SKM-1 treated with dmso at 0.1 percent for 144 hours (cell line): Measurements from ENCODE around the gene GSK3A.

Source experiments
- DNase-seq: peaks from one replicate; lab custom pipeline; 2025; ENCODE audit not compliant: unreplicated experiment; lab: John Stamatoyannopoulos, UW

Gene GSK3A

DNA sequence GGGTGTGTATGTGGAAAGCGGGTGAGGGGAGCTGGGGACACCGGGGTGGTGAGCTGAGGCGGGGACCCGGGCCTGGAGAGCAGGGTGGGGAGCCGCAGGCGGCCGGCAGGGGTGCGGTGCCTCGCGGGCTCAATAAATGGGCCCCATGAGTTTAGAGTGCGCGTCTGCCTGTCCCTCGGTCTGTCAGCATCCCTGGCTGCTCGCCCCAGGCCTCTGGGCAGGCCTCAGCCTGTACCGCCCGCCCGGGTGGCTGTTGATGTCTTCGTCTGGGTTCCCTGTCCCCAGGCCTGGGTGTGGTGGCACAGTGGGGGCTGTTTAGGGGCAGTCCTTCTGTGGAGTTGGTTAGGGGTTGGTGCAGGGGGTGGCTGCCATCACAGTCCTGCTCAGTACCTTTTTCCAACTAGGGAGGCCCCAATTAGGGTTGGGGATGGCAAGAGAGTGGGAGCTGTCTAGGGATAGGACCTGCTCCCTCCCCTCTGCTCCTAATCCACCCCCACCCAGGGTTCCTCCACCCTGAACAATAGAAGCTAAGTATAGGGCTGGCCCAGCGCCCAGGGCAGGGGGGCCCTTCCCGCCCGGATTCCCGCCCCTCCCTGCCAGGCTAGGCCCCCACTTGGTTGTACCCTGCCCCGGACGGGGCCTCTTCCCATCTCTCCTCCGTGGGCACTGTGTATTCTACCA is 38.9 kb upstream of the GSK3A start:
- no peak for DNase-seq

DNA sequence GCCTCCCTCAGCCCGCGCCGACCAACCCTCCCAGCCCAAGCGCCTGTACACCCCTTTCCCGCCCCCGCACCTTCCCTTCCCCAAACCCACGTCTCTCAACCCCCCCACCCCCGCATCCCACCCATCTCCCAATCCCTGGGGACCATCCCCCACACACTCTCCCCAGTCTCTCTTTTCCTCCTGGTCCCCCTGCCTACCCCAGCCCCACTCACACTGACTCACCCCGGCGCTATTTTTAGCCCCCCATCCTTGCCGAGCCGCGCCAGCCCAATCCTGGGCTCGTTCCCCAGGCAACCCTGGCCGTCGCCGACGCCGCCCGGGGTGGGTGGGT is 38.4 kb upstream of the GSK3A start:
- no peak for DNase-seq

DNA sequence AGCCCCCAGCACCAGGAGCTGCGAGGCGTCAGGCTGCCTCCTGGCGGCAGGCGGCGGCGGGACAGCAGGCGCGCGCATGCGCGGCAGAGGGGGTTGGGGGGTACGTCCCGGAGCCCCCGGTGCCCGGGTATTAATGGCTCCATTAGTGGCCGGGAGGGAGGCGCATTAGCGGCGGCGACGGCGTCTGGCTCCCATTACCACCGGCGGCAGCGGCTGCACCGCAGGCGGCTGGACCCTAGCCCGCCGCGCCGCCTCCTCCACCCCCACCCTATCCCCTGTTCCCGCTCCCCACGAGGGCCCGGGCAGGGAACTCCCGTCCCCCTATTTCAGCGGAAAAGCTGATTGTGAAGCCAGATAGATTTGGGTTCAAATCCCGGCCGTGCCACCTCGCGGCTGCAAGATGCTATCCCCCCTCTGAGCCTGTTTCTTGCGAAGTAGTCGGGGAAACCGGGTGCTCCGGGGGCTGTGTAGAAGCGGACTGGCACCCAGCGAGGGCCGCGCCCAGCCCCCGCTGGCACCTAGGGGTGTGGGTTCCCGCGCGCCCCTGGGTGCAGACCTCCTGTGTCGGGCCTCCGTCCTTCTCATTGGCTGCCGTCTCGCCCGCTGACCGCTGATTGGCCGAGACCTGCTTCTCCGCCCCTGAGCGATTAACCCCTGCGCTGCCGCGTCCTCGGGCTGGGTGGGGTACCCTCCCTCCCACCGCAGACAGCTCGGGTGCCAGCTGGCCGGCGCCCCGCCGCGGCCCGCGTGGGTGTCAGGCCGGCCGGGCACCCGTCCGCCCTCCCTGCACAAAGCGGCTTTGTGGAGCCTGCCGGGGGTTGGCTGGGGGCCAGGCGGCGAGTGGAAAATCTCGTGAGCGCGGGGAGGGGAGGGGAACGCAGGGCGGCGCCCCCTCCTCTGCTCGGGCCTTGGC is 37.8 kb upstream of the GSK3A start:
- DNase-seq: peak; percentile 44

DNA sequence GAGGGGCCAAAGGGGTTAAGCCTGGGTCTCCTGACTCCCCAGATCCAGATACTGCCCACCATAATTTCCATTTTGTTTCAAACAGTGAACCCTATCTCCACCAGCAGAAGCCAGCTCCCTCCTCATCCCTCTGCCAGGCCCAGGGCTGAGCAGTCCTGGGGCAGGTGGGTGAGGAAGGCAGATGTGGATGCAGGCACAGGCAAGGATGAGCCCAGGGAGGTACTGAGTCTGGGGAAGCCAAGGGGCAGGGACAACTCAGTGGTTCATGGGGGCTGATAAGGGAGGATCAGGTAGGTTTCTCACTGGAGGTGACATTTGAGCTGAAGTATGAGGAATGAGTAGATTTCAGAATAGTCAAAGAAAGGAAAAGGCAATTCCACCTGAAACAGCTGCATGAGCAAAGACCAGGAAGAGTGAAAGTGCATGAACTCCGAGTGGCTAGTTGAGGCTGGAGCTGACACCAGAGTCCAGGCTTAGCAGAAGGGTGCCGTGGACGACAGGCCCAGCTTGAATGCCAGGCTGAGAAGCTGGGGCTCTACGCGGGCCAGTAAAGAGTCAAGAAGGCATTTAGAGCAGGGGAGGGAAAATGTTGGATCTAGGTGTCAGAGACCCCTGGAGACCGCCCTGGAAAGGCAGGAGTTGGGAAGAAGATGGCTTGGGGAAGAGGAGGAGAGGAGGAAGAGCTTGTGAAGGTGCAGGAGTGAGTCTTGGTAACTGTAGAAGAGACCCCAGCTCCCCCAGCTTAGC is 36.9 kb upstream of the GSK3A start:
- DNase-seq: no peak

DNA sequence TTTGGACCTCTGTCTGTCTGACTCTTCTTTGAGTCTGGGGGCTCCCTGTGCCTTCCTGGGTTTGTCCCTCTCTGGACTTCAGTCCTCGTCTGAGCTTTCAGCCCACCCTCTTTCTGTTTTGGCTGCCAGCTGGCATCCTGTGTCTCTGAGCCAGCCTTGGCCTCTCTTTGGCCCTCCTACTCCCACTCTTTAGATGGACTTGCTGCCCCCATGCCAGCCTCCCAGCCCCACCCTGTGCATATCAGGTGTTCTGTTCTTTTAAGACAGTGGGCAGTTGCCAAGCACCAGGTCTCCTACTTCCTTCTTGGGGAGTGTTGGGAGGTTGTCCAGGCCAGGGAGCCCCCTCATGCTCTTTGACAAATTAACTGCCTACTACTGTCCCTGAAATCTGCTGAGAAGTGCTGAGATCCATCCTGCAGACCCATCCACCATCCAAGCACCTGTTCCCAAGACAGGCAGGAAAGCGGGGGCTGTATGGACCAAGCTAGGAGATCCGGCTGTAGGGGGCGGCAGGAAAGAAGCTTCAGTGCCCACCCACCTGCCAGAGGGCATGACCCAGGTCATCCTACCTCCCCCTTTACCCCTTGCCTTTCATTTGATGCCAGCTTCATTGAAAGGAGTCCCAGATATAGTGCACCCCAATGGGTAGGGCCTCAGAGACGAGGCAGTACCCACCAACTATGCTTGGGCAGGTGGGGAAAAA is 36.2 kb upstream of the GSK3A start:
- no peak for DNase-seq

DNA sequence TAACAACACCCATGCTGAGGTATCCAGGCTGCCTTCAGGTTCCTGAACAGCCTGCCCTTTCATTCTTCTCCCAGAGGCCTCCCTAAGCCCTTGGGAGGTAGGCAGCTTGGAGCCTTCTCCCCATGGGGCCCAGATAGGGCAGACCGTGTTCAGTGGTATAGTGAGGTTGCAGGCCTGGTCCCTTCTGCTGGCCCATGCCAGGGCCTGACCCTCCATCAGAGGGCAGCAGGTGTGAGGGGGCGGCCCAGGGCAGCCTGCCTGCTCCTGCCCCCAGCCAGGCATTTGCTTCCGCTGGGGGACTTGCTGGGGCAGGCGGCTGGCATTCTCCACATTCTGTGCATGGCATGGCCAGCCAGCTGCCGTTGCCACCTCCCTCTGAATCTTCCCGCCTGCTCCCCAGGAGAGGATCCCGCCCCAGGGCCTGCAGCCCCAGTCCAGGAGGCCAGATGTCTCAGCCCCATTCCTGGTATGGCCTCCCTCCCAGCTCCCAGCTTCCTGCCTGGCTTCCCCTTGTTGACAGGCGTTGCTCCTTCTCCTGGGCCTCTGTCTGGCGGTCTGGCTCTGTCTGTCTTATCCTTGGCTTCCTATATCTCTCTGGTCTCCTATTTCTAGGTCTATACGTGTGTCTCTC is 35.5 kb upstream of the GSK3A start:
- DNase-seq: no peak

DNA sequence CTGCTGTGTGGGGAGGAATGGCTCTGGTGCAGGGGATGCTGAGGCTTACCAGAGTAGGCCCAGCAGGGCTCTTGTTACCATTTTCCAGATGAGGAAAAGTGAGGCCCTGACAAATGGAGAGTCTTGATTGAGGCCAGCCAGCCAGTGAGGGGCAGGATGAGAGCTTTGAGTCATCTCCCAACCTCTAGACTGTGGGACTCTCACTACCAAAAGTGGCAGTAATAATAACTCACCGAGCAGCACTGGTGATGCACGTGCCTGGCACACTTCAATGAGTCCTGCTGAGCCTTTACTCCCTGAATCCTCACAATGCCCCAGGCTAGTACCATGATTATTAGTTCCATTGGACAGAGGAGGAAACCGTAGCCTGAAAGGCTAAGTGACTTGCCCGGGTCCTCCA is 34.4 kb upstream of the GSK3A start:
- DNase-seq: no peak

DNA sequence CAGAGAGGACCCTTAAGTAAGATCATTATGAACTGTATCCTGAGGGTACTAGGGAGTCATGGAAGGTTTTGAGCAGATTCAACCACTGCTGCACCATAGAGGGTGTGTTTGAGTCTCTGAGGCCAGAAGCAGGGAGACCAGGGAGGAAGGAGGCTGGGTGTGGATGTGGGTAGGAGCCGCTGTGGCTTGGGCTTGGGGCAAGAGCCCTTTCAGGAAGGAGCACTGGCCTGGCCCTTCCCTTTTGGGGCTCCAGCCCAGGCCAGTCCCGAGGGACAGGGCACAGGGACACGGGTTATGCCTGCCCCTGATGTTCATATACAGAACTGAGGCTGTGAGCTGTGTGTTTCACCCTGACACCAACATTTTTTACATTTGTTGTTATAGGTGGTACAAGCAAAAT is 33.9 kb upstream of the GSK3A start:
- DNase-seq: no peak

DNA sequence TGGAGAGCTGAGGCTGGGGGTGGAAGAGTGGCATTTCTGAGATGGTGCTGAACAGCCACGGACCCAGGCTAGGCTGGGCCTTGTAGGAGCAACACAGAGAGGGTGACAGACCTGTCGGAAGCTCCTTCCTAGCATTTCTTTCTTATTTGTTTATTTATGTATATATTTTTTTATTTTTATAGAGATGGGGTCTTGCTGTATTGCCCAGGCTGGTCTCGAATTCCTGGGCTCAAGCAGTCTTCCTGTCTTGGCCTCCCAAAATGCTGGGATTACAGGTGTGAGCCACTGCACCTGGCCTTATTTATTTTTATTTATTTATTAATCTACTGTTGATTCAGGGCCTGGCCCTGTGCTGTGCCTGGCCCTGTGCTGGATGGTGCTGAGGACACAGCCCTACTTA is 33.1 kb upstream of the GSK3A start:
- no peak for DNase-seq

DNA sequence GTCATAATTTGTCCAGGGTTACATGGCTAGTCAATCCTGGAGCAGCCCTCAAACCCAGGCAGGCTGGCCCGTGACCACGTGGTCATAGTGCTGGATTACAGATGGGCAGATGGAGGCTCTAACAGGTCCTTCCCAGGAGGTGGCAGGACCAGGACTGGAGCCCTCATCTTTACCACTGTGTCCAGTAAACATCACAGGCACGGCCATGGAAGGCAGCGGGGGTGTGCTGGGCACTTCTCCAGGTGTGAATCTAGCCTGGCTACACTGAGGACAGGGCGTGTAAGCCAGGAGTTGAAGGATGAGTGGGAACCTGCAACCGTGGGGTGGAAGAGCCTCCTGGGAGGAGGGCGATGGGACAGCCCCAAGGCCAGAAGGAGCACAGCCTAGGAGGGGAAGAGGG is 32.7 kb upstream of the GSK3A start:
- no peak for DNase-seq

DNA sequence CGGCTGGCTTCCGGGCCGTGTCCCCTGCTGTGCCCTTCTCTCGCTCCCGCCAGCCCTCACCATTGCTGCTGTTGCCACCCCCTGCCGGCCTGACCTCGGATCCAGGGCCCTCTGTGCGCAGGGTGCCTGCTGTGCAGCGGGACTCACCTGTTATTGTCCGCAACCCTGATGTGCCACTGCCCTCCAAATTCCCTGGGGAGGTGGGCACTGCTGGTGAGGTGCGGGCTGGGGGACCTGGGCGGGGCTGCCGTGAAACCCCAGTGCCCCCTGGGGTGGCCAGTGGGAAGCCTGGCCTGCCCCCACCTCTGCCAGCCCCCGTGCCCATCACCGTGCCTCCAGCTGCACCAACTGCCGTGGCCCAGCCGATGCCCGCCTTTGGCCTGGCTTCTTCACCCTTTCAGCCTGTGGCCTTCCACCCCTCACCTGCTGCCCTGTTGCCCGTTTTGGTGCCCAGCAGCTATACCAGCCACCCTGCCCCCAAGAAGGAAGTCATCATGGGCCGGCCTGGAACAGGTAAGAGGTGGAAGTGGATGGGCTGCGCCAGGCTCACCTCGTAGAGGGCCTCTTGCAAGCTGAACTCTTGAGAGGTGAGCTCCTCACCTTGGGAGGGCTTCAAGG is 31.8 kb upstream of the GSK3A start:
- no peak for DNase-seq

DNA sequence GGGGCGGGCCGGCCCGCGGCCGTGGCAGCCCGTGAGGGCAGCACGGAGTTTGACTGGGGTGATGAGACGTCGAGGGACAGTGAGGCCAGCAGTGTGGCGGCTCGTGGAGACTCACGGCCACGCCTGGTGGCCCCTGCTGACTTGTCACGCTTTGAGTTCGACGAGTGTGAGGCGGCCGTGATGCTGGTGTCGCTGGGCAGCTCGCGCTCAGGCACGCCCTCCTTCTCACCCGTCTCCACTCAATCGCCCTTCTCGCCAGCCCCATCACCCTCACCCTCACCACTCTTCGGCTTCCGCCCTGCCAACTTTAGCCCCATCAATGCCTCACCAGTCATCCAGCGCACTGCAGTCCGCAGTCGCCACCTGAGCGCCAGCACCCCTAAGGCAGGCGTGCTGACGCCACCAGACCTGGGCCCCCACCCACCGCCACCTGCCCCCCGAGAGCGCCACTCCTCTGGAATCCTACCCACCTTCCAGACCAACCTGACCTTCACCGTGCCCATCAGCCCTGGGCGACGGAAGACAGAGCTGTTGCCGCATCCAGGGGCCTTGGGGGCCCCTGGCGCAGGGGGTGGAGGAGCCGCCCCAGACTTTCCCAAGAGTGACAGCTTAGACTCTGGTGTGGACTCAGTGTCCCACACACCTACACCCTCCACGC is 31.1 kb upstream of the GSK3A start:
- no peak for DNase-seq

DNA sequence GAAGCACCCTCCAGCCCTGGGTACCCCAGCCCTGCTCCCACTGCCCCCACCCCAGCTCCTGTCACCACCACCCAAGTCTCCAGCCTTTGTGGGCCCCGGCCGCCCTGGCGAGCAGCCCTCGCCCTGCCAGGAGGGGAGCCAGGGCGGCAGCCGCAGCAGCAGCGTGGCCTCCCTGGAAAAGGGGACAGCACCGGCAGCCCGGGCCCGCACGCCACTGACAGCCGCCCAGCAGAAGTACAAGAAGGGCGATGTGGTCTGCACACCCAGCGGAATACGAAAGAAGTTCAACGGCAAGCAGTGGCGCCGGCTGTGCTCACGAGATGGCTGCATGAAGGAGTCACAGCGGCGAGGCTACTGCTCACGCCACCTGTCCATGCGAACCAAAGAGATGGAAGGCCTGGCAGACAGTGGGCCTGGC is 30.6 kb upstream of the GSK3A start:
- no peak for DNase-seq

DNA sequence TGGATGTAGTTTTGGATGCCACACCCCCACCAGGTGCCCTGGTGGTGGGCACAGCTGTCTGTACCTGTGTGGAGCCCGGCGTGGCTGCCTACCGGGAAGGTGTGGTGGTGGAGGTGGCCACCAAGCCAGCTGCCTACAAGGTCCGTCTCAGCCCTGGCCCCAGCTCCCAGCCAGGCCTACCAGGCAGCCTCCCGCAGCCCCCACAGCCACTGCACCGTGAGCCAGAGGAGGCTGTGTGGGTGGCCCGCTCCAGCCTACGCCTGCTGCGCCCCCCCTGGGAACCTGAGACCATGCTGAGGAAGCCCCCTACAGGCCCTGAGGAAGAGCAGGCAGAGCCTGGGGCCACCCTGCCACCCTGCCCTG is 30.1 kb upstream of the GSK3A start:
- no peak for DNase-seq

DNA sequence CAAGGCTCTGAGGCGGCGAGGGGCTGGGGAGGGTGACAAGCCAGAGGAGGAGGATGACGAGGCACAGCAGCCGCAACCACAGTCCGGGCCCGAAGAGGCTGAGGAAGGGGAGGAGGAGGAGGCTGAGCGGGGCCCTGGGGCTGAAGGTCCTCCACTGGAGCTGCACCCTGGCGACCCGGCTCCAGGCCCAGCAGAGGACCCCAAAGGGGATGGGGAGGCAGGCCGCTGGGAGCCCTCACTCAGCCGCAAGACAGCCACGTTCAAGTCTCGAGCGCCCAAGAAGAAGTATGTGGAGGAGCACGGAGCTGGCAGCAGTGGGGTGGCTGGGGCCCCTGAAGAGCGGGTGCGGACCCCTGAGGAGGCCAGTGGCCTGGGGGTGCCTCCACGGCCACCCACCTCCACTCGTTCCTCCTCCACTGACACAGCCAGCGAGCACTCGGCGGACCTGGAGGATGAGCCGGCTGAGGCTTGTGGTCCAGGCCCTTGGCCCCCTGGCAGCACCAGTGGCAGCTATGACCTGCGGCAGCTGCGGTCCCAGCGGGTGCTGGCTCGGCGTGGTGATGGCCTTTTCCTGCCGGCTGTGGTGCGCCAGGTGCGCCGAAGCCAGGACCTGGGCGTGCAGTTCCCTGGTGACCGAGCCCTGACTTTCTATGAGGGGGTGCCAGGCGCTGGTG is 29.6 kb upstream of the GSK3A start:
- no peak for DNase-seq

DNA sequence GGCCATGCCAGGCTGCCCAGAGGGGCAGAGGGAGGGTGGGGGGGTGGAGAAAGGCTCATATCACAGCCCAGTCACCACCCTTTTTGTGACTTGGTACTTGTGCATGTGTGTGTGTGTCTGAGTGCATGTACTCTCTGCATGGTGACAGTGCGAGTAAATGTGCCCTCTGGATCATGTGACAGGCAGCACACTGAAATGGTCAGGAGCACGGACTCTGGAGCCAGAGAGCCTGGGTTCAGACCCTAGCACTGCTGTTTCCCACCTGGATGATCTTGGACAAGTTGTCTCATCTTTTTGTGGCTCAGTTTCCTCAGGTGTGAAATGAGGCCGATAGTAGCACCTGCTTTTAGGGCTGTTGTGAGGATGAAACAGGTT is 28.6 kb upstream of the GSK3A start:
- no peak for DNase-seq

DNA sequence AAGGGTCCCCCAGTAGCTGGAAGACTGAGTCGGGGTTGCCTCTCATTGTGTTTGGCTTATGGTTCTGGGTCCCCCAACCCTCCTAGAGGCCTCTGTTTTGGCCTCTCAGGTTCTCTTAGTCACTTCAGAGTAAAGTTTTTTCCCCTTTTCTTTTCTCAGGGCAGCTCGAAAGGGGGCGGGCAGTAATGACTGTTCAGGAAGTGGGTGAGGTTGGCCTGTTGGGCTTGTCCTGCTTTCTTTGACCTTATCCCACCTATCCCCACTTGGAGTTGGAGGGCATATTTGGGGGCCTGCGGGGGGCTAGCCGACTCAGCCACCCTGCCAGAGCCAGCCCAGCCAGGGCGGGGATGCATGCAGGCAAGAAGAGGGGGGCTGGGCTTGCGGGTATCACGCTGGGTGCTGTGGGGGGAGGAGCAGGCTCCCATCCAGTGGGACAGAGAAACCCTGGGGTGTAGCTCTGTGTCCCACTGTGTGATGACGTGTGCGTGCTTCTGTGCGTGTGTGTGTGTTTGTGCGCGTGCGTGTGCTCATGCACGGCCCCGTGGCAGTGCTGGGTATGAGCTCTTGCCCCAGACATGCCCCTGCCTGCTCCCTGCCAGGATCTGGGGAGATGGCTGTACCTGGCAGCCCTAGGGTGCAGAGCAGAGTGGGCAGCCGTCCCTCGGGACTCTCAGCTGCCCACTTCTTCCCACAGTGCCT is 28.1 kb upstream of the GSK3A start:
- no peak for DNase-seq

DNA sequence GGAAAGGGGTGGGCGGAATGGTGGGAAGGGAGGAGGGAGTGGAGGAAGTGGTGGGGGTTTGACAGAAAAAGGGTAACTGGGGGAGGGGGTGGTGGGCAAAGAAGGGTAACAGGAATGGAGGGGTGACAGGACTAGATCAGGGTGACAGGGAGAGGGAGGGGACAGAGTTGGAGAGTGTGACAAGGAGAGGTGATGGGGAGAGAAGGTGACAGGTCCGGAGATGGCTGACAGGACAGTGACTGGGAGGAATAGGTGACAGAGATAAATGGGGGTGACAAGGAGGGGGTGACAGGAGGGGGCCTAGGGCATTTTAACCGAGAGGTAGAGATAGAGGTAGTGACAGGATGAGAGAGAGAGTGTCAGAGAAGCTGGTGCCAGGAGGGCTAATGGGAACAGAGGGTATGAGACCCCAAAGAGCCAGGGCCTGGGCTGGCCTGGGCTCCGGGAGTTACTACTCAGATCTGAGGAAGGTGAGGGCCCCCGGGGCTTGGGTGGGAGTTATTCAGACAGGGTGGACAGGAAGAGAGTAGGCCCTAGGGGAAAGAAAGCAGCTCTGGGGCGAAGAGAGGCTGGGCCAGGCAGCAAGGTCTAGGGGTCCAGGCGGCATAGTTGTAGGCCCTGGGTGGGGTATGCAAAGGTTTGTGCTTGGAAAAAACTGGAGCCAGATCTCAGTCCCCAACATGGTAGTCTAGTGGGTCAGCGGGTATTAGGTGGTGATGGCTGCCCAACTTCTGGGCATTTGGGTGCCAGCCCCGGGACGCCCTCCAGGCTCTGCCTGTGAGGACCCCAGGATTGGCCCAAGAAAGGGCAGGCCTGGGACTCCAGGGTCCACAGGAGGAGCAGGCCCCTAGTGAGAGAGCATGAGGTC is 27.3 kb upstream of the GSK3A start:
- no peak for DNase-seq
